Activated CD4-positive, alpha-beta memory T cell treated with anti-CD3 and anti-CD28 coated beads, Interleukin-2, amount 10 ng/mL, durations not matched to agents 7 days and 5 days (primary cell): ENCODE measurements around the gene KCNQ1. TPM values are rescaled to one million over a fixed set of nuclear protein-coding genes. Genes with fewer than 3 reads are reported as not detected.

Source experiments
- CTCF ChIA-PET: fragments of 350-600 bp; sonication (Branson Sonifier 250); formaldehyde crosslinking; loops from one replicate; lab custom pipeline; 2021; ENCODE audit warnings: antibody characterized with exemption, inconsistent platforms; lab: Charles Lee
- POLR2A ChIA-PET: fragments of 350-600 bp; sonication (Branson Sonifier 250); formaldehyde crosslinking; loops from one replicate; lab custom pipeline; 2021; ENCODE audit warnings: antibody characterized with exemption; lab: Charles Lee
- DNase-seq: peaks from one replicate; pipeline ENCODE4 v3.0.0-alpha.2; 2020
- H3K27ac Mint-ChIP-seq: one replicate; pipeline ENCODE4 v1.8.0; 2021; ENCODE audit warnings: mild to moderate bottlenecking, mixed read lengths
- H3K27me3 Mint-ChIP-seq: one replicate; pipeline ENCODE4 v1.8.0; 2021; ENCODE audit warnings: mixed read lengths
- H3K36me3 Mint-ChIP-seq: one replicate; pipeline ENCODE4 v1.8.0; 2021; ENCODE audit warnings: low read depth, mixed read lengths
- H3K4me1 Mint-ChIP-seq: one replicate; pipeline ENCODE4 v1.8.0; 2021; ENCODE audit warnings: mixed read lengths
- H3K4me3 Mint-ChIP-seq: one replicate; pipeline ENCODE4 v1.8.0; 2021; ENCODE audit warnings: mild to moderate bottlenecking, mixed read lengths
- H3K9me3 Mint-ChIP-seq: one replicate; pipeline ENCODE4 v1.8.0; 2021; ENCODE audit warnings: mixed read lengths
- total RNA-seq, 2 experiments: library from RNA; stranded (reverse); gene quantifications; one replicate each; pipeline ENCODE4 v1.2.3, GENCODE V29; 2021

Gene KCNQ1
- total RNA-seq, 2 experiments from 2014 or later = 14.8 to 15.0 TPM

- H3K4me3 Mint-ChIP-seq = no peak overlapping the region
- H3K27me3 Mint-ChIP-seq = no peaks in the 10 kb centered on the region
- no peaks in the 10 kb centered on the region for H3K9me3 Mint-ChIP-seq
- no peak for DNase-seq
- CTCF ChIA-PET = no interaction called here
- no peaks in the 10 kb centered on the region for H3K4me1 Mint-ChIP-seq
- POLR2A ChIA-PET = no interaction called here
- H3K27ac Mint-ChIP-seq = no peak overlapping the region
- no peaks in the 10 kb centered on the region for H3K36me3 Mint-ChIP-seq
Measured at GRCh38 chr11:2799881-2800654, 355.3 kb downstream of the KCNQ1 start.

GRCh38 chr11:2800655-2801531 is 356.1 kb downstream of the KCNQ1 start:
- Mint-ChIP-seq H3K4me3 (no peak overlapping the region), H3K9me3 (no peaks in the 10 kb centered on the region), H3K27ac (no peak overlapping the region), H3K4me1 (no peaks in the 10 kb centered on the region), H3K27me3 (no peaks in the 10 kb centered on the region), H3K36me3 (no peaks in the 10 kb centered on the region)
- ChIA-PET POLR2A (no interaction called here), CTCF (no interaction called here)
- DNase-seq = no peak

DNA sequence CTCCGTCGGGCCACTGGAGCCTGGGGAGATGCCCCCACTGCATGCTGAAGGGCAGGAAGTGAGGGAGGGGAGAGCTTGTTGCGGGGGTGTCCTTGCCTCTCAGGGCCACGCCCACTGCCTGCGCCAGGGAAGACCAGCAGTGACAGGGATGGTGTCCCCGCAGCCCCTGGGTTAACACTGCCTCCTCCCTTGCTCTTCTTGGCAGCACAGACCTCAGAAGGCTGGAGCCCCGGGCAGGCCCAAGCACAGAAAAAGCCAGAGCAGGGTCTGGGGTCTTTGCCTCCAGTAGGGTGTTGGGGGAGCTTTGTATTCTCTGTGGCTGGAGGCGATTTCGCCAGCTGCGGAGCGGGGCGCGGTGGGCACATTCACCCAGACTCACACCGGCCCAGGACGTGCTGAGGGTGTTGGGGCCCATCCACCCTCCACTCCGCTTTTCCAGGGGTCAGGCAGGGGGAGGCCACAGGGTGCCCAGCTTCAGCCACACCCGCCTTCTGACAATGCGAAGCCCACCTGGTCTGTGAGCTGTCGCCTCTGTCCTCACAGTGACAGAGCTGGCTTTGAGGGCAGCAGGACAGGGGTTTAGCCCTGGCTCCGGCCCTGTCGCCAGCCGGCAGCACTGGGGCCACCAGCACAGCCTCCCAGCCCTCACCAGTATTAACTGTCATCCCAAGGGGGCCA is 357.0 kb downstream of the KCNQ1 start:
- Mint-ChIP-seq H3K9me3 (no peaks in the 10 kb centered on the region), H3K27ac (no peak overlapping the region), H3K36me3 (no peaks in the 10 kb centered on the region), H3K27me3 (no peaks in the 10 kb centered on the region), H3K4me1 (no peaks in the 10 kb centered on the region), H3K4me3 (no peak overlapping the region)
- POLR2A ChIA-PET = no interaction called here
- no peak for DNase-seq
- CTCF ChIA-PET = no interaction called here

- Mint-ChIP-seq H3K4me1 (no peaks in the 10 kb centered on the region), H3K9me3 (no peaks in the 10 kb centered on the region), H3K36me3 (no peaks in the 10 kb centered on the region), H3K27ac (no peak overlapping the region), H3K4me3 (no peak overlapping the region), H3K27me3 (no peaks in the 10 kb centered on the region)
- ChIA-PET CTCF (no interaction called here), POLR2A (no interaction called here)
- no peak for DNase-seq
Measured at GRCh38 chr11:2802389-2803185, 357.8 kb downstream of the KCNQ1 start.

DNA sequence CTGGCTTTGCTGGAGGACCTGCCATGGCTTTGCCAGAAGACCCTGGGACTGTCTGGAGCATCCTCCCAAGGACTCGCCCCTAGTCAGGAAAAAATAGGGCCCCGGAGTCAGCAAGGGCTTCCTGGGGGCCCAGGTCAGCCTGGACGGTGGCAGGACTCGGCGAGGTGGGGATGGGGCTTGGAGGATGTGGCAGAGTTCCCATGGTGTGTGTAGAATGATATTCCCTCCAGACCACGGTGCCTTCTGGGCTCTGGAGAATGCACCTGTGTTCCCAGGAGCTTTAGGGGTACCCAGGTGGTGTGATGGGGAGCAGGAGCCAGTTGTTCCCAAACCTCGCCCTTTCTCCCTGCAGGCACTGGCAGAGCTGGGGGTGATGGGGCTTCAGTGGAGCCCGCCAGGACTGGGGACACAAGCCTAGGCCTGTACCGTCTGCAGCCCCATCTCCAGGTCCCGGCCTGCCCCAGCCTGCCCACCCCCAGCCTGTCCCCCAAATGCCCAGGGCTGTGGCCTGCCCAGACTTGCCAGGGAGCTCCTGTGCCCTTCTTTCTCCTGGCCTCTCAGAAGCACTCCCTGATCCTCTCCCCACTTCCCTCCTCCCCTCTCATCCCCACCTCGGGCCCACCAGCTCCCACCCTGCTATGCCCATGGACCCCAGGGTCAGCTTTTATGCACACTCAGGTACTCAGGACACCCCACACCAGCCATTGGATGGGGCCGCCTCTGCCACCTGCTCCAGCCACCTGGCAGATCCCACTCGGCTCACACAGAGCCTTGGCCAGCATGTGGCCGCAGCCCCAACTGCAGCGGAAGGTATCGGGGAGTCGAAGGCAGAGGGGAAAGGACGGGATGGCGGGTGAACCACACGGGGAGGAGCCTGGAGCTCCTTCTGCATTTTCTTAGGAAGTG is 358.6 kb downstream of the KCNQ1 start:
- Mint-ChIP-seq H3K4me1 (no peaks in the 10 kb centered on the region), H3K9me3 (no peaks in the 10 kb centered on the region), H3K36me3 (no peaks in the 10 kb centered on the region), H3K4me3 (no peak overlapping the region), H3K27me3 (no peaks in the 10 kb centered on the region), H3K27ac (no peak overlapping the region)
- ChIA-PET POLR2A (no interaction called here), CTCF (no interaction called here)
- no peak for DNase-seq

DNA sequence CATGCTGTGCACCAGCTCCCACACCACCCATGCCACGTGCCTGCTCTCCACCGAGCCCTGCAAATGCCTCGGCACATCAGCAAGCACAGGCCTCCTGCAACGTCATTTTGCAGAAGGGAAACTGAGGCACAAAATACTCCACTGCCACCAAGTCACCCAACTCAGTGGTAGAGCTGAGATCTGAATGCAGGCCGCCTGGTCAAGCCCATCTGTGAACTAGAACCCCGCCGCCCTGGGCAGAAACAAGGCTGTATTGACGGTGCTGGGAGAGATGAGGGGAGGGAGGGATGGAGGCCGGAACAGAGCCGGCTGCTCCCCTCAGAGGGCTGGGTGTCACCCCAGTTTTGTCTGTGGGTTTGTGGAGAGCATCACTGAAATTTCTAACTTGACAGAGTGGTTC is 359.4 kb downstream of the KCNQ1 start:
- CTCF ChIA-PET = no interaction called here
- H3K9me3 Mint-ChIP-seq = no peaks in the 10 kb centered on the region
- H3K27me3 Mint-ChIP-seq = no peaks in the 10 kb centered on the region
- no peaks in the 10 kb centered on the region for H3K36me3 Mint-ChIP-seq
- no peak for DNase-seq
- POLR2A ChIA-PET = no interaction called here
- no peak overlapping the region for H3K27ac Mint-ChIP-seq
- no peaks in the 10 kb centered on the region for H3K4me1 Mint-ChIP-seq
- no peak overlapping the region for H3K4me3 Mint-ChIP-seq

DNA sequence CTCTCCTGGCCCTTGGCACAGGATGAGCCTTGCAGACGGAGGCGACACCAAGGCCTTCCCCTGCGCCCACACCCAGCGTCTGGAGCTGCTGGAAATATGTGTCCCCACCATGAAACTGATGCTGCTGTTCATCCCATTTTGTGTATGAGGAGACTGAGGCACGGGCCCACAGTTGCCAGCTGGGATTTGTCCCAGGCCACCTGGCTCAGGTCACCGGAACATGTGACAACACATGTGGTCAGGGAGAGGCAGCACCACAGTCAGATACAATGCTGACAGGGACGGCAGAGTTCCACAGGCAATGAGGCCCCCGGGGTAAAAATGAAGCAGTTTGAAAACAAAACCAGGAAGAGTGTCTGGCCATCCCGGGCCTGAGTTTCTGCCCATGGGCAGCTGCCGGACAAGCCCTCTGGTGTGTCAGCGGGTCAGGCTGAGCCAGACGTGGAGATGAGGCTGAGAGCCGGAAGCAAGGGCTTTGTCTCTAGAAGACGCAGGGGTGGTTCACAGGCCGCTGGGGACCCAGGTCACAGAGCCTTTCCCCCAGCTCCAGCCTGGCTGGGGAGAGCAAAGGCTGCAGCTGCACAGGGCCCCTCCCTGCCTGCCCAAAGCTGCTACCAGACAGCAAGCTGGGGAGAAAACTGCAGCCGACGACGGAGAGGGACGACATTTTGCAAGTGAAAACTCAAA is 360.0 kb downstream of the KCNQ1 start:
- H3K36me3 Mint-ChIP-seq = no peaks in the 10 kb centered on the region
- no peaks in the 10 kb centered on the region for H3K9me3 Mint-ChIP-seq
- no peak overlapping the region for H3K27ac Mint-ChIP-seq
- H3K27me3 Mint-ChIP-seq = no peaks in the 10 kb centered on the region
- H3K4me3 Mint-ChIP-seq = no peak overlapping the region
- CTCF ChIA-PET = no interaction called here
- no peak for DNase-seq
- H3K4me1 Mint-ChIP-seq = no peaks in the 10 kb centered on the region
- POLR2A ChIA-PET = no interaction called here

- no peak overlapping the region for H3K4me3 Mint-ChIP-seq
- H3K4me1 Mint-ChIP-seq = no peaks in the 10 kb centered on the region
- no peak overlapping the region for H3K27ac Mint-ChIP-seq
- H3K27me3 Mint-ChIP-seq = no peaks in the 10 kb centered on the region
- no peaks in the 10 kb centered on the region for H3K36me3 Mint-ChIP-seq
- POLR2A ChIA-PET = no interaction called here
- H3K9me3 Mint-ChIP-seq = no peaks in the 10 kb centered on the region
- DNase-seq = no peak
- CTCF ChIA-PET = no interaction called here
Measured at GRCh38 chr11:2805388-2806056, 360.7 kb downstream of the KCNQ1 start.

- ChIA-PET CTCF (no interaction called here), POLR2A (no interaction called here)
- H3K4me1 Mint-ChIP-seq = no peaks in the 10 kb centered on the region
- H3K27me3 Mint-ChIP-seq = no peaks in the 10 kb centered on the region
- DNase-seq = no peak
- no peak overlapping the region for H3K4me3 Mint-ChIP-seq
- no peaks in the 10 kb centered on the region for H3K36me3 Mint-ChIP-seq
- H3K9me3 Mint-ChIP-seq = no peaks in the 10 kb centered on the region
- H3K27ac Mint-ChIP-seq = no peak overlapping the region
Measured at GRCh38 chr11:2806351-2807024, 361.7 kb downstream of the KCNQ1 start.

DNA sequence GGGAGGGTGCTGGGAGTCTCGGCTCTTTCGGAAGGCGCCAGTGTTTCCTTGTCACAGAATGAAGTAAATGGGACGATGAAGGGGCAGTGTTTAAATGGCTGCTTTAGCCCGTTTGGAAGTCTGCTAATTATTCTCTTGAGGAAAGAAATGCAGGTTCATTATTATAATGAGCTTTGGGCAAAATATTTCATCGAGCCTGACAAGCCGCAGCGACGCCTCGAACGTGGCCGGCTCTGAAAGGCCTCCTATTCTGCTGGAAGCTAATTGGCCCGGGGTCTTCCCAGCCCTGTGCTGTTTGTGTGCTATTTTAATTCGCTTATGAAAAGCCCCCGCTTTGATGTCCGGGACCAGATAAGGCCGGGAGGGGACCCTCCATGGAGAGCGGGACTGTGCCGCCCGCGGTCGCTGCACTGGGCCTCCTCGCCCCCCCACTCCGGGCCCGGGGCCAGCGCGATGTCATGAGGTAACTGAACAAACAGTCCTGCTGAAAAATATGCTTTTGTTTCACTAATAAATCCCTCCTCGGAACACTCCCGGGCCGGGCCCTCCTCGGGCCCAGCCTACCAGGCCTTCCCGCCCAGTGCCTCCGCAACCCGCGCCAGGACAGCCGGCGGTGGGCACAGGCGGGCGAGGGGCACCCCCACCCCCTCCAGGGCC is 362.3 kb downstream of the KCNQ1 start:
- no peaks in the 10 kb centered on the region for H3K36me3 Mint-ChIP-seq
- peaks cover under 1% of the 10 kb centered on the region for H3K4me1 Mint-ChIP-seq
- H3K27me3 Mint-ChIP-seq = no peaks in the 10 kb centered on the region
- DNase-seq = no peak
- H3K27ac Mint-ChIP-seq = no peak overlapping the region
- H3K9me3 Mint-ChIP-seq = no peaks in the 10 kb centered on the region
- CTCF ChIA-PET = no interaction called here
- H3K4me3 Mint-ChIP-seq = no peak overlapping the region
- POLR2A ChIA-PET = no interaction called here
